Suprapubic skin (tissue), 4 donors: Measurements from ENCODE around the gene FKBP10. TPM values are rescaled to one million over a fixed set of nuclear protein-coding genes. Genes with fewer than 3 reads are reported as not detected.

Experiments used
- DNase-seq, 2 donors: peaks; one replicate each; pipeline ENCODE4 v3.0.0-alpha.2; 2019; ENCODE audit warnings: low spot score in 2 of 2
- H3K27ac ChIP-seq: fragments of 200-600 bp; sonication (generic); one replicate; pipeline ENCODE4 v1.5.1; 2019
- H3K27me3 ChIP-seq: fragments of 200-600 bp; sonication (generic); one replicate; pipeline ENCODE4 v1.5.1; 2019
- H3K36me3 ChIP-seq: fragments of 200-600 bp; sonication (generic); one replicate; pipeline ENCODE4 v1.5.1; 2019
- H3K4me1 ChIP-seq: fragments of 200-600 bp; sonication (generic); one replicate; pipeline ENCODE4 v1.5.1; 2019
- H3K4me3 ChIP-seq: fragments of 200-600 bp; sonication (generic); one replicate; pipeline ENCODE4 v1.5.1; 2019; ENCODE audit warnings: mild to moderate bottlenecking
- H3K9me3 ChIP-seq: fragments of 200-600 bp; sonication (generic); one replicate; pipeline ENCODE4 v1.5.1; 2019
- EP300 ChIP-seq: sonication (generic); formaldehyde crosslinking; IDR thresholded peaks from one replicate; pipeline ENCODE4 v1.6.1; 2017; ENCODE audit warnings: antibody characterized with exemption
- POLR2A ChIP-seq, 2 donors: fragments of 450-650 bp; IDR thresholded peaks; one replicate each; pipeline ENCODE4 v1.6.1; 2017; ENCODE audit warnings: antibody characterized with exemption in 2 of 2, mild to moderate bottlenecking in 2 of 2, moderate library complexity in 2 of 2
- POLR2AphosphoS5 ChIP-seq, 3 donors: sonication (generic); formaldehyde crosslinking; IDR thresholded peaks; one replicate each; pipeline ENCODE4 v1.6.1; 2017; ENCODE audit warnings: antibody characterized with exemption in 3 of 3
- WGBS: methylation state at CpG from one replicate; pipeline ENCODE4 v1.1.5; 2018; 5-methylcytosine and 5-hydroxymethylcytosine counted together
- total RNA-seq, 4 donors: library from RNA; depleted of rRNA; stranded (reverse); fragments of >200 nt; gene quantifications; one replicate each; pipeline ENCODE4 v1.1.0, GENCODE V29; 2016
- TF ChIP-seq, protein P1 (sequence below), 2 donors: fragments of 200-600 bp in 1 of 2; fragments of 450-650 bp in 1 of 2; sonication (generic) in 1 of 2; IDR thresholded peaks; one replicate each; pipeline ENCODE4 v1.5.1; 2016 to 2019; ENCODE audit warnings: antibody characterized with exemption in 2 of 2, mild to moderate bottlenecking in 1 of 2, moderate library complexity in 1 of 2

The FKBP10 gene
- total RNA-seq, 4 donors from 2014 or later, result 11.7 to 14.8 (median 12.4) TPM

DNA sequence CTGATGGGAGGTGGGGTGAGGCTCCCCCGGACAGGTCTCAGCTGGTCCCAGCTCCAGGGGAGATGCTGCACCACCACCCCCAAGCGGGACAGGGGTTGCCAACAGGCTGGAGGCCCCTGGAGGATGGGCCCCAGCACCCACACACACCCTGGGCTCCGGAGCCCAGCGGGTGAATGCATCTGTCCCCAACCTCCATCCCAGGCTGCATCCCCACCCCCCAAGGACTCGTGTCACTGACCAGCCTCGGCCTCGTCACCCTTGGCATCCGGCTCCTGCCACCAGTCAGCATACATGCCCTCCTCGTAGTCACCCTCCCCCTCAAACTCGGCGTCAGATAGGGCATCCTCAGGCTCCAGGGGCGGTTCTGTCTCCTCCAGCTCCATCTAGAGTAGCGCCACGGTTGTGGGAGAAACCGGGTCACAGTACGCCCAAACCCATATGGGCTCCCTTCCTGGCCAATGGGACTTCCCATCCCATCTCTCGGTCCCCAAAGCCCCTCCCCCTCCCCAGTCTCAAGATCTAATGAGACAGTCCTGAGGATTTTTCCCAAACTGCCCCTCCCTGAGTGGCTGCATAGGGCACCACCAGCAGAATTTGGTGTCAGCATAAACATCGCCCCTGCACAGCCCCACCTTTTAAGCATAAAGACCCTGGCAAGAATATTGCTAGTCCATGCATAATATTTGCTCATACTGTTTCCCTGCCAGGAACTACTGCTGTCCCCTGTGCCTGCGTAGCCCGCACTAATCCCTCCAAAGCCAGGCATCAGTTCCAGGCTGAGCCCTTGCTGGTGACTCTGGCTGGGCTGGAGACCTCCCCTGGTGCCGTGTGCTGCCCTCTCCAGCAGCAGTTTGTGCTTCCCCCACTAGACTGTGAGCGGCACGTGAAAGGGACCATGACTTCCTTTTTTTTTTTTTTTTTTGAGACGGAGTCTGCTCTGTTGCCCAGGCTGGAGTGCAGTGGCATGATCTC is 9.5 kb upstream of the FKBP10 start:
- Histone ChIP-seq H3K27me3 (no peaks in the 10 kb centered on the region), H3K27ac (no peak overlapping the region), H3K4me3 (no peak overlapping the region), H3K36me3 (peaks cover 5% of the 10 kb centered on the region), H3K9me3 (no peaks in the 10 kb centered on the region), H3K4me1 (peaks cover 24% of the 10 kb centered on the region)
- TF ChIP-seq POLR2AphosphoS5 (IDR thresholded peaks at IDR 0.05) (no peak), POLR2A (IDR thresholded peaks at IDR 0.05) (no peak), EP300 (no peak)
- TF ChIP-seq, protein P1, sequence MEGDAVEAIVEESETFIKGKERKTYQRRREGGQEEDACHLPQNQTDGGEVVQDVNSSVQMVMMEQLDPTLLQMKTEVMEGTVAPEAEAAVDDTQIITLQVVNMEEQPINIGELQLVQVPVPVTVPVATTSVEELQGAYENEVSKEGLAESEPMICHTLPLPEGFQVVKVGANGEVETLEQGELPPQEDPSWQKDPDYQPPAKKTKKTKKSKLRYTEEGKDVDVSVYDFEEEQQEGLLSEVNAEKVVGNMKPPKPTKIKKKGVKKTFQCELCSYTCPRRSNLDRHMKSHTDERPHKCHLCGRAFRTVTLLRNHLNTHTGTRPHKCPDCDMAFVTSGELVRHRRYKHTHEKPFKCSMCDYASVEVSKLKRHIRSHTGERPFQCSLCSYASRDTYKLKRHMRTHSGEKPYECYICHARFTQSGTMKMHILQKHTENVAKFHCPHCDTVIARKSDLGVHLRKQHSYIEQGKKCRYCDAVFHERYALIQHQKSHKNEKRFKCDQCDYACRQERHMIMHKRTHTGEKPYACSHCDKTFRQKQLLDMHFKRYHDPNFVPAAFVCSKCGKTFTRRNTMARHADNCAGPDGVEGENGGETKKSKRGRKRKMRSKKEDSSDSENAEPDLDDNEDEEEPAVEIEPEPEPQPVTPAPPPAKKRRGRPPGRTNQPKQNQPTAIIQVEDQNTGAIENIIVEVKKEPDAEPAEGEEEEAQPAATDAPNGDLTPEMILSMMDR (IDR thresholded peaks at IDR 0.05), result no peak
- WGBS, result 72% methylated on average over 22 of the region's 24 CpGs
- DNase-seq, result no peak

DNA sequence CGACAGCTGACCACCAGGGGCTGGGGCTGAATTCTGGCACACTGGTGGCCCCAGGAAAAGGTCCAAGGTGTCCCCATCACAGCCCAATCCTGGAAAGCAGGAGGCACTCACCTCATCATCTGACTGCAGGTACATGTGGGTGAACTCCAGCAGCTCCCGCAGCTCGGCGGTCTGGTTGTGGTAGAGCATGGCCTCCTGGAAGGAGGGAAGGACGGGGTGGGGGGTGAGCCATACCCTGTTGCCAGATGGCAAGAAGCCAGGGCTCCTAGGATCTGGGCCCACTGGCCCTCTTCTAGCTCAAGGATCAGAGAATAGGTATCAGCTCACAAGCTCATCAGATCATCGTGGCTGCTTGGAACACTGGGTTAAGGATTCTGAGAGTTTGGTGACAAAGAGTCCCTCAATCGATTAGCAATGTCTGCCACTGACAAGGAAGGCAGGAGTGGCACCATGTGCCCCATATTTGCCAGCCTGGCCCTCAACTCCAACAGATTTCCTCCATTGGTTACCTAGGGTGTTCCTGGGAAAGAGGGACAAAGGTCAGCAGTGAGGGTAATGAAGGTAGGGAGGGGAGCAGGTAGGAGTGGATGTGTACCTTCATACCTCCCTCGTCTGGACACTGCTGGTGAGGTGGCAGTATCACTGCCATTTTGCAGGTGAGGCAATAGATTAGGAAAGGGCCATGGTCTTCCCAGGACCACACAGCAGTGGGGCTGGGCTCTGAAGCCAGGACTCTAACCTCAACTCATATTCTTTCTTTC is 5.9 kb upstream of the FKBP10 start:
- no peaks in the 10 kb centered on the region for H3K9me3 ChIP-seq
- peaks cover 5% of the 10 kb centered on the region for H3K36me3 ChIP-seq
- TF ChIP-seq, protein P1 (IDR thresholded peaks at IDR 0.05), result no peak
- TF ChIP-seq POLR2A (IDR thresholded peaks at IDR 0.05) (no peak), POLR2AphosphoS5 (IDR thresholded peaks at IDR 0.05) (no peak), EP300 (no peak)
- H3K4me3 ChIP-seq, result no peak overlapping the region
- DNase-seq, result no peak
- H3K4me1 ChIP-seq, result peaks cover 22% of the 10 kb centered on the region
- WGBS, result 81% methylated on average over 6 of the region's 8 CpGs
- H3K27me3 ChIP-seq, result no peaks in the 10 kb centered on the region
- H3K27ac ChIP-seq, result no peak overlapping the region

DNA sequence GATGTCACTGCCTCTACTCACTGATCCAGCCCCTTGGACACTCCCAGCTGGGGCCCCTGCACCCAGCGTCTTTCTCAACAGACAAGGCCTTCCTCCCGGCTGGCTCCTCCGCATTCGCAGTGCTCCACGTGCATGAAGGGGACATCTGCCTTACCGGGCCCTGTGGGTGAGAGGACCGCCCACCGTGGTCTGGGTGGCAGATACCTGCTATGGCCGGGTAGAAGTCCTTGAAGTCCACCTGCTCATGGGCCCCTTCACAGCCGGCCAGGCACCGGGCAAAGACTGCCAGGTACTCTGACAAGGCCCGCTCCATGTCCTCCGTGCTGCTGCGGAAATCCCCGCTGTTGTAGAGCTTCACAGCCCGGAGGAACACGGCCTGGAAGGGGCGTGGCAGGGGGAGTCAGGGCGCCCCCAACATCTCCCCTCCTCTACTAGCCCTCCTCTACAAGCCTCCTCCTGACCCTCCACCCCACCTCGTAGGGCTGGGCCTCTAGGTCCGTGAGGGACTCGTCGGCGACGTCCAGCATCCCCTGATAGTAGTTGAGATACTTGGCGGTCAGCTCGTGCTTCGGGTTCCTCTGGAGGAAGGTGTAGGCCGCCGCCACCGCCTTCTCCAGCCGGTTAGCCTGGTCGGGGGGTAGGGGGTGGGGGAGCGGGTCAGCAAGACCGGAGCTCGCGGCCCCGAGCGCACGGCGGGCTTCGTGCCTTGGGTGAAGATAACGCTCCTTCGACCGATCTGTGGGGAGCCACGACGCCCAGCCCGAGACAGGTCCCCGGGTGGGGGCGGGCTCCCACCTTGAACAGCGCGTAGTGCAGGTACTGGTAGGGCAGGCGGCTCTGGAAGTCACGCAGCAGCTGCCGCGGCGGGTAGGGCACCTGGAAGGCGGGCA is 1.9 kb upstream of the FKBP10 start:
- peaks cover 44% of the 10 kb centered on the region for H3K4me1 ChIP-seq
- no peaks in the 10 kb centered on the region for H3K9me3 ChIP-seq
- WGBS, result 39% methylated on average over 21 of the region's 58 CpGs
- H3K36me3 ChIP-seq, result peaks cover 5% of the 10 kb centered on the region
- H3K27ac ChIP-seq, result peak overlapping the region; percentile 66
- TF ChIP-seq POLR2AphosphoS5 (IDR thresholded peaks at IDR 0.05), result no peak
- no peak for TF ChIP-seq EP300
- peak in 1 of 2 donors; percentile 73 for DNase-seq
- H3K4me3 ChIP-seq, result peak overlapping the region; percentile 82
- no peaks in the 10 kb centered on the region for H3K27me3 ChIP-seq

DNA sequence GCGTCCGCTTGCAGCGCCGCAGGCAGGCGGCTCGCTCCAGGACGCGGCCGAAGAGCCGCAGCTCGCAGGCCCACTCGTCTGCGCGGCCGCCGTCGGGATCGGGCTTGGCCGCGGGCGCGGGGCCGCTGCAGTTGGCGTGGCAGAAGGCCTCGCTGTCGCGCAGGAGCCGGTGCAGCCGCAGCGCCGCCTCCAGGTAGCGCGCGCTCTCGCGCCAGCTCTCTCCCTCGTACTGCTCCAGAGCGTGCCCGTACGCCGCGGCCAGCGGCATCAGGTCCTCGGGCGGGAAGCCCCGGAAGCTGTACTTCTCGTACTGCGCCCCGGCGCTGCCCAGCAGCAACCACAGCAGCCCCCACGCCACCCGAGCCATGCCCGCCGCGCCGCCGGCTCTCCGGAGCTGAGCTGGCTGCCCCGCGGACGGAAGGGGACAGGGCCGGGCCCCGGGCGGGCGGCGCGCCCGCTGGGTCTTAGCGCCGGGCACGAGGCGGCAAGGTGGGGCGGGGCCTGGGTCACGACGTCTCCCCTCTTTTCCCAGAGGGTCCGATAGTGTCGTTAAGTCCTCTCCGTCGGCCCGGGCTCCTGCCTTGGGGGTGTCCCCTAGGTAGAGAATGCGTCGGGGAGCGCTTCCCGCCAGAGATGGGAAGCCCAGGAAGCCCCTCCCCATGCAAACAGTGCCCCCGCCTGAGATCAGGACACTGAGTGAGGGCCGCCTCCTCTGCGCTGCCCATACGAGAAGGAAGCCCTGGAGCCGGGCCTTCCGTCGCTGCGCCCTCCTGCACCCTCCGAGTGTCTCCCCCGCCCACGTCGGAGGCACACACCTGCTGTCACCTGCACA is 1.0 kb upstream of the FKBP10 start, which contains the start of gene P3H4:
TSS of gene P3H4 (minus strand) at position 401 of the 832 bp plus-strand sequence. CDS start at position 367, 34 bp downstream.
- H3K36me3 ChIP-seq, result peaks cover 5% of the 10 kb centered on the region
- peak within 1 kb of the TSS; percentile 66 for H3K27ac ChIP-seq
- 0% methylated on average over 15 of the region's 96 CpGs for WGBS
- peak within 1 kb of the TSS; percentile 82 for H3K4me3 ChIP-seq
- TF ChIP-seq EP300 (no peak), POLR2AphosphoS5 (IDR thresholded peaks at IDR 0.05) (no peak), POLR2A (IDR thresholded peaks at IDR 0.05) (no peak)
- TF ChIP-seq, protein P1 (IDR thresholded peaks at IDR 0.05), result peak; percentile 41 to 79
- no peaks in the 10 kb centered on the region for H3K27me3 ChIP-seq
- DNase-seq, result peak in 1 of 2 donors; percentile 81
- no peaks in the 10 kb centered on the region for H3K9me3 ChIP-seq
- H3K4me1 ChIP-seq, result peaks cover 44% of the 10 kb centered on the region
